H9 (cell line): ENCODE data around the gene FBXO11. TPM values are rescaled to one million over a fixed set of nuclear protein-coding genes. Genes with fewer than 3 reads are reported as not detected.

Source experiments
- DNase-seq: peaks from one replicate; pipeline ENCODE4 v3.0.0-alpha.2; 2017
- H2AFZ ChIP-seq: one replicate; pipeline ENCODE4 v1.6.1; 2013; ENCODE audit warnings: mild to moderate bottlenecking, low read length, control low read depth, moderate library complexity
- H2AK5ac ChIP-seq: 2 replicates; pipeline ENCODE4 v1.6.1; 2013; ENCODE audit warnings: low read length, control low read depth, mixed read lengths; ENCODE audit not compliant: insufficient read length
- H2BK120ac ChIP-seq: one replicate; pipeline ENCODE4 v1.6.1; 2013; ENCODE audit warnings: low read depth, mild to moderate bottlenecking, low read length, control low read depth, inconsistent platforms; ENCODE audit not compliant: poor library complexity, severe bottlenecking
- H2BK12ac ChIP-seq: 2 replicates; pipeline ENCODE4 v1.6.1; 2013; ENCODE audit warnings: low read length, control low read depth, mixed read lengths, low read depth; ENCODE audit not compliant: insufficient read length
- H2BK15ac ChIP-seq: 2 replicates; pipeline ENCODE4 v1.6.1; 2013; ENCODE audit warnings: low read depth, low read length, control low read depth
- H2BK20ac ChIP-seq: one replicate; pipeline ENCODE4 v1.6.1; 2013; ENCODE audit warnings: low read depth, mild to moderate bottlenecking, low read length, control low read depth, inconsistent platforms; ENCODE audit not compliant: poor library complexity, severe bottlenecking
- H2BK5ac ChIP-seq: 2 replicates; pipeline ENCODE4 v1.6.1; 2013; ENCODE audit warnings: low read length, control low read depth, mixed read lengths; ENCODE audit not compliant: insufficient read length
- H3K14ac ChIP-seq: 2 replicates; pipeline ENCODE4 v1.6.1; 2013; ENCODE audit warnings: low read length, control low read depth; ENCODE audit not compliant: insufficient read depth
- H3K18ac ChIP-seq: 2 replicates; pipeline ENCODE4 v1.6.1; 2013; ENCODE audit warnings: low read depth, mild to moderate bottlenecking, mixed read lengths, low read length, control low read depth; ENCODE audit not compliant: insufficient read length
- H3K23ac ChIP-seq: 2 replicates; pipeline ENCODE4 v1.6.1; 2013; ENCODE audit warnings: low read length, control low read depth, mixed read lengths, low read depth; ENCODE audit not compliant: insufficient read length
- H3K23me2 ChIP-seq: 2 replicates; pipeline ENCODE4 v1.6.1; 2013; ENCODE audit warnings: low read depth, mild to moderate bottlenecking, mixed read lengths, low read length, control low read depth; ENCODE audit not compliant: insufficient read length, poor library complexity, severe bottlenecking
- H3K27ac ChIP-seq: 2 replicates; pipeline ENCODE4 v1.5.1; 2013; ENCODE audit warnings: low read length, control low read depth, mixed read lengths, low read depth; ENCODE audit not compliant: insufficient read length
- H3K27me3 ChIP-seq: 2 replicates; pipeline ENCODE4 v1.6.1; 2013; ENCODE audit warnings: low read length, control low read depth, inconsistent platforms; ENCODE audit not compliant: insufficient read depth
- H3K4ac ChIP-seq: 2 replicates; pipeline ENCODE4 v1.6.1; 2013; ENCODE audit warnings: low read depth, mild to moderate bottlenecking, control low read depth, inconsistent platforms, low read length, moderate library complexity
- H3K4me1 ChIP-seq: 2 replicates; pipeline ENCODE4 v1.6.1; 2013; ENCODE audit warnings: low read length, control low read depth, inconsistent platforms; ENCODE audit not compliant: insufficient read depth
- H3K4me2 ChIP-seq: 2 replicates; pipeline ENCODE4 v1.6.1; 2013; ENCODE audit warnings: low read length, control low read depth, mixed read lengths; ENCODE audit not compliant: insufficient read length, insufficient read depth
- H3K56ac ChIP-seq: 2 replicates; pipeline ENCODE4 v1.6.1; 2013; ENCODE audit warnings: low read depth, mild to moderate bottlenecking, mixed read lengths, low read length, control low read depth; ENCODE audit not compliant: insufficient read length
- H3K79me1 ChIP-seq: 2 replicates; pipeline ENCODE4 v1.6.1; 2013; ENCODE audit warnings: low read depth, mild to moderate bottlenecking, moderate library complexity, low read length, control low read depth, inconsistent platforms; ENCODE audit not compliant: insufficient read depth, poor library complexity, severe bottlenecking
- H3K79me2 ChIP-seq: 2 replicates; pipeline ENCODE4 v1.6.1; 2013; ENCODE audit warnings: low read length, control low read depth, inconsistent platforms; ENCODE audit not compliant: insufficient read depth
- H3K9ac ChIP-seq: 2 replicates; pipeline ENCODE4 v1.6.1; 2013; ENCODE audit warnings: low read length, control low read depth, mixed read lengths; ENCODE audit not compliant: insufficient read length; ENCODE audit errors: extremely low read depth
- H3K9me3 ChIP-seq: one replicate; pipeline ENCODE4 v1.6.1; 2013; ENCODE audit warnings: low read depth, low read length, inconsistent platforms; ENCODE audit not compliant: control insufficient read depth
- H3T11ph ChIP-seq: one replicate; pipeline ENCODE4 v1.6.1; 2013; ENCODE audit warnings: mild to moderate bottlenecking, low read length, control low read depth, inconsistent platforms
- H4K20me1 ChIP-seq: one replicate; pipeline ENCODE4 v1.6.1; 2013; ENCODE audit not compliant: control insufficient read depth, insufficient read length, insufficient read depth
- H4K5ac ChIP-seq: 2 replicates; pipeline ENCODE4 v1.6.1; 2013; ENCODE audit warnings: low read depth, mild to moderate bottlenecking, mixed read lengths, low read length, control low read depth; ENCODE audit not compliant: insufficient read length
- H4K8ac ChIP-seq: replicated peaks from 2 replicates; pipeline ENCODE4 v1.6.1; 2013; ENCODE audit warnings: low read length, control low read depth, mixed read lengths, low read depth; ENCODE audit not compliant: insufficient read length
- H4K91ac ChIP-seq: 2 replicates; pipeline ENCODE4 v1.6.1; 2013; ENCODE audit warnings: low read depth, mild to moderate bottlenecking, moderate library complexity, mixed read lengths, low read length, control low read depth; ENCODE audit not compliant: insufficient read length
- H3K27ac Mint-ChIP-seq, 3 experiments: 2 replicates in 2 of 3; 3 replicates in 1 of 3; pipeline ENCODE4 v1.8.0; 2020 to 2021; ENCODE audit warnings: mixed read lengths in 3 of 3, mild to moderate bottlenecking in 1 of 3, moderate library complexity in 1 of 3
- H3K27me3 Mint-ChIP-seq: 2 replicates; pipeline ENCODE4 v1.8.0; 2021; ENCODE audit warnings: low read depth, mild to moderate bottlenecking, moderate library complexity, mixed read lengths
- H3K36me3 Mint-ChIP-seq, 3 experiments: 2 replicates in 2 of 3; 3 replicates in 1 of 3; pipeline ENCODE4 v1.8.0; 2020 to 2021; ENCODE audit warnings: low read depth in 3 of 3, mixed read lengths in 3 of 3; ENCODE audit not compliant: insufficient read depth in 1 of 3
- H3K4me1 Mint-ChIP-seq, 2 experiments: 2 replicates each; pipeline ENCODE4 v1.8.0; 2020; ENCODE audit warnings: mixed read lengths in 2 of 2
- H3K4me3 Mint-ChIP-seq, 2 experiments: 2 replicates in 1 of 2; 3 replicates in 1 of 2; pipeline ENCODE4 v1.8.0; 2020 to 2021; ENCODE audit warnings: mild to moderate bottlenecking in 2 of 2, mixed read lengths in 2 of 2, moderate library complexity in 1 of 2
- H3K9me3 Mint-ChIP-seq, 2 experiments: 2 replicates in 1 of 2; 3 replicates in 1 of 2; pipeline ENCODE4 v1.8.0; 2020; ENCODE audit warnings: mild to moderate bottlenecking in 2 of 2, mixed read lengths in 2 of 2, moderate library complexity in 1 of 2
- CTCF ChIP-seq: fragments of 200-600 bp; sonication (generic); conservative IDR thresholded peaks from 3 replicates; pipeline ENCODE4 v1.8.0; 2021; ENCODE audit warnings: antibody characterized with exemption, mild to moderate bottlenecking
- WGBS: extraction: QIAGEN DNeasy Blood & Tissue Kit; methylation state at CpG from one replicate; pipeline ENCODE4 v1.1.7; 2013; ENCODE audit warnings: missing lambda C conversion rate, low lambda C conversion rate, mixed read lengths; ENCODE audit not compliant: insufficient read length; ENCODE audit errors: extremely low coverage; 5-methylcytosine and 5-hydroxymethylcytosine counted together
- total RNA-seq: library from RNA; stranded (reverse); gene quantifications from 2 replicates; pipeline ENCODE4 v1.2.1, GENCODE V29; 2021

The FBXO11 gene
- total RNA-seq, 1 experiment from 2014 or later: 68.8 TPM

GRCh38 chr2:47891369-47892337 is 14.6 kb downstream of the FBXO11 start:
- Mint-ChIP-seq H3K4me3 (no peak overlapping the region), H3K27me3 (no peaks in the 10 kb centered on the region)

More at GRCh38 chr2:47891369-47892337, 14.6 kb downstream of the FBXO11 start:
- no peak overlapping the region for H2BK15ac ChIP-seq
- no peak overlapping the region for H3K4me2 ChIP-seq
- H3K56ac ChIP-seq: no peak overlapping the region
- no peaks in the 10 kb centered on the region for H3K9me3 ChIP-seq
- Mint-ChIP-seq H3K4me1 (peaks cover 21% of the 10 kb centered on the region in 2 experiments), H3K27ac (peak overlapping the region in 1 of 3 experiments; percentile 42; a peak in 1 of 7 replicates), H3K36me3 (peaks cover 0 to 8% (median 0%) of the 10 kb centered on the region in 3 experiments; a peak in 3 of 7 replicates), H3K9me3 (no peaks in the 10 kb centered on the region)
- no peak overlapping the region for H2BK12ac ChIP-seq
- no peak overlapping the region for H4K8ac ChIP-seq
- H3K23me2 ChIP-seq: no peaks in the 10 kb centered on the region
- peaks cover 11% of the 10 kb centered on the region for H3K79me1 ChIP-seq
- H3T11ph ChIP-seq: no peak overlapping the region
- no peak overlapping the region for H3K4ac ChIP-seq
- H3K23ac ChIP-seq: no peak overlapping the region
- no peak overlapping the region for H2BK120ac ChIP-seq
- H3K27ac ChIP-seq: no peak overlapping the region
- no peak overlapping the region for H2AK5ac ChIP-seq
- no peak overlapping the region for H3K18ac ChIP-seq
- H3K79me2 ChIP-seq: peaks cover 34% of the 10 kb centered on the region
- DNase-seq: no peak
- no peak overlapping the region for H4K5ac ChIP-seq
- H4K91ac ChIP-seq: no peak overlapping the region
- no peaks in the 10 kb centered on the region for H3K27me3 ChIP-seq
- no peak overlapping the region for H3K9ac ChIP-seq
- no peak overlapping the region for H2AFZ ChIP-seq
- H4K20me1 ChIP-seq: no peaks in the 10 kb centered on the region
- H2BK5ac ChIP-seq: no peak overlapping the region
- H2BK20ac ChIP-seq: no peak overlapping the region
- no peaks in the 10 kb centered on the region; the same call in 1 of the 2 replicates for H3K4me1 ChIP-seq
- no peak for TF ChIP-seq CTCF
- H3K14ac ChIP-seq: no peak overlapping the region
- WGBS: 100% methylated on average over 1 of the region's 2 CpGs
